H1 (cell line): ENCODE results near the gene SAFB. TPM values are rescaled to one million over a fixed set of nuclear protein-coding genes. Genes with fewer than 3 reads are reported as not detected.

Experiments
- ASH2L ChIP-seq: fragments of 200-600, 300-600 bp; sonication (generic); IDR thresholded peaks from one replicate; pipeline ENCODE4 v1.7.1; 2017; ENCODE audit warnings: low read length
- CBX8 ChIP-seq: fragments of 300-800, 300-1000 bp; sonication (generic); IDR thresholded peaks from 2 replicates; pipeline ENCODE4 v1.7.1; 2016; ENCODE audit warnings: low read depth, low read length, borderline replicate concordance
- CHD7 ChIP-seq: fragments of 300-600 bp; sonication (generic); IDR thresholded peaks from 2 replicates; pipeline ENCODE4 v1.7.1; 2012; ENCODE audit warnings: low read length, moderate library complexity, mild to moderate bottlenecking, inconsistent platforms; ENCODE audit not compliant: insufficient replicate concordance
- polyA plus RNA-seq, 7 experiments: library from polyadenylated mRNA; depleted of rRNA in 3 of 7; stranded (reverse) in 5 of 7; unstranded in 2 of 7; fragments of >200 nt in 5 of 7; fragments of 200-250 nt in 2 of 7; gene quantifications; 1 replicate in 5 of 7; 2 replicates in 1 of 7; 4 replicates in 1 of 7; pipeline versions ENCODE4 v1.2.1 to v1.2.3, GENCODE V29; 2011 to 2013; ENCODE audit warnings: missing spikeins in 2 of 7, mixed read lengths in 2 of 7
- total RNA-seq: library from RNA; stranded (reverse); fragmentation: NEBNext Ultra II Directional; extraction: Animal tissue kit (Norgen Biotek cat#: 25700); gene quantifications from 2 replicates; pipeline ENCODE4 v1.2.1, GENCODE V29; 2021

The SAFB gene
- total and polyA plus RNA-seq, 2 of the 8 experiments (the other 6 are each of a cell fraction or from before 2014, with no cell fraction given): 27.0 to 110 TPM

DNA sequence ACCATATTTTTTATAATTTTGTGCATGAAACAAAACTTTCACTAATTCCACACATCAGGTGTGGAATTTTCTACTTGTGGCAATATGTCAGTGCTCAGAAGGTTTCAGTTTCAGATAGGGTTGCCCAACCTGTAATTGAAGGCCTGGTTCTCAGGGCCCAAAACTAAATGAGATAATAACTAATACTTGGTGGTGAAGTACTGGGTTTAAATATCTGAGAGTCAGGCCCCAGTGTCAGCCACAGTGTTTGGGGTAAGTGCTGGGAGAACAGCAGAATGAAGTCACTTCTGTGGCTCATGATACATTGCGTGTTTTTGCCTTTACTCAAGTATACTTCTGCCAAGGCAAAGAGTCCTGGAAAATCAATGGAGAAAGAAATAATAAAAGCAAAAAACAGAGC, 5.6 kb downstream of the SAFB start (continued):
- TF ChIP-seq CHD7 (no peak), ASH2L (no peak), CBX8 (no peak)
